HFFc6 (cell line): ENCODE data around the gene ARHGAP10. TPM values are rescaled to one million over a fixed set of nuclear protein-coding genes. Genes with fewer than 3 reads are reported as not detected.

Experiments used
- DNase-seq: peaks from one replicate; pipeline ENCODE4 v3.0.0-alpha.2; 2018
- H3K27ac Mint-ChIP-seq: 2 replicates; pipeline ENCODE4 v1.8.0; 2020; ENCODE audit warnings: mild to moderate bottlenecking, mixed read lengths
- H3K27me3 Mint-ChIP-seq: 2 replicates; pipeline ENCODE4 v1.8.0; 2021; ENCODE audit warnings: mild to moderate bottlenecking, moderate library complexity, mixed read lengths; ENCODE audit not compliant: insufficient read depth
- H3K36me3 Mint-ChIP-seq: 2 replicates; pipeline ENCODE4 v1.8.0; 2021; ENCODE audit warnings: low read depth, mixed read lengths
- H3K4me1 Mint-ChIP-seq: 2 replicates; pipeline ENCODE4 v1.8.0; 2020; ENCODE audit warnings: low read depth, mixed read lengths
- H3K4me3 Mint-ChIP-seq: 2 replicates; pipeline ENCODE4 v1.8.0; 2020; ENCODE audit warnings: mild to moderate bottlenecking, moderate library complexity, mixed read lengths
- H3K9me3 Mint-ChIP-seq: 2 replicates; pipeline ENCODE4 v1.8.0; 2020; ENCODE audit warnings: mild to moderate bottlenecking, mixed read lengths
- CTCF ChIP-seq: fragments of 200-600 bp; sonication (generic); IDR thresholded peaks from 2 replicates; pipeline ENCODE4 v1.5.0; 2021; ENCODE audit warnings: antibody characterized with exemption, mild to moderate bottlenecking
- total RNA-seq, 6 experiments: library from RNA; stranded (reverse); fragmentation: NEBNext Ultra II Directional; extraction: Animal tissue kit (Norgen Biotek cat#: 25700); gene quantifications; 2 replicates in 1 of 6; 3 replicates in 5 of 6; pipeline ENCODE4 v1.2.3, GENCODE V29; 2021

Gene ARHGAP10
- total RNA-seq, 6 experiments from 2014 or later = 31.1 to 37.1 (median 32.3) TPM

DNA sequence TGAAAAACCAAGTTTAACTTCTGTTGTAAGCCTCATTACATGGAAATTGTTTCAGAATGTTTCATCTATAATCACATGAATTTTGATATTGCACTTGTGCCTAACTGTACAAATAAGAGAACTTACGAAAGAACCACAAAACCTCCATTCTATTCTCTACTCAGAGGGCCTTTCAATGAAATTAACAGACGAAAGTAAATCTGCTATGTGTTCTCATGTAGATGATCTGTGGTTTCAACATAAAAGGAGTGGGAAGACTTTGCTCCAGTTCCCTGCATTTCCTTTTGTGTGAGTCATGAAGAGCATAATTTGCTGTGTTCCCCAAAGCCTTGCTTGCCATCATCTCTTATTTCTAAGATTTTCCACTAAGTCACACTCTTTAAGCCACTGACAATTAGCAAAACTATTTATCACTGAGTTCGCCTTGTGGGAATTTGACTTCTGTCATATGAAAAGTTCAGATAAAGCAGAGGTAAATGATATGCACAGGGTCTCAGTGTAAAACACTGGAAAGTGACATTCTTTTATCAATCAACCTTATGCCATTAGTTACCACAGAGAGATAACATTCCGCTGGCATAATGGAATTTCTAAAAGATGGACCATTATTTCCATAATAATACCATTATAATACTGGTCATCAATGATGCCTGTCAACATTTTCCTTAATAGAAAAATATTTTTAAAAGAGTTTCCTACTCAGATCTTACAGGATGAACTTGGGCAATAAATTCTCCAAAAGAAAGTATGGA is 380.5 kb downstream of the ARHGAP10 start:
- Mint-ChIP-seq H3K36me3 (no peaks in the 10 kb centered on the region), H3K27me3 (peaks cover 2% of the 10 kb centered on the region; the same call in 1 of the 2 replicates)

DNA sequence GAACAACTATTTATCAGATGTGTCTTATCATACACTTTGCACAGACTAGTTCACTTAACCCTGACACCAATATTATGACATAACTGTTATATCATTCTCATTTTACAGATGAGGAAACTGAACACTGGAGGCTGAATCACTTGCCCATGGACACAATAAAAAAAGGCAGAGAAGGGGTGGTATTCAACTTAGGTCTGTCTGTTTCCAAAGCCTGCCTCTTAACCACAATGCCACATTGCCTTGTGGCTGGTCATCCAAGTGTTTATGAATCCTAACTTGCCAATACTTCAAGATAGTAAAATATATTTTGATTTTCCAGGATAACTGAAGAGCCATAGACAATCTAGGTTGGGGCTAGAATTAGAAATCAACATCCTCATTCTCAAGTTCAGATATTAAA is 382.5 kb downstream of the ARHGAP10 start:
- Mint-ChIP-seq H3K4me1 (no peaks in the 10 kb centered on the region; the same call in 1 of the 2 replicates), H3K27ac (no peak overlapping the region), H3K4me3 (no peak overlapping the region), H3K9me3 (no peaks in the 10 kb centered on the region), H3K36me3 (no peaks in the 10 kb centered on the region), H3K27me3 (peaks cover 2% of the 10 kb centered on the region)
- TF ChIP-seq CTCF = no peak
- no peak for DNase-seq

More for the DNA sequence above, 380.5 kb downstream of the ARHGAP10 start:
- Mint-ChIP-seq H3K27ac (no peak overlapping the region), H3K4me1 (no peaks in the 10 kb centered on the region; the same call in 1 of the 2 replicates), H3K4me3 (no peak overlapping the region), H3K9me3 (no peaks in the 10 kb centered on the region)
- no peak for TF ChIP-seq CTCF
- DNase-seq = peak; percentile 37

DNA sequence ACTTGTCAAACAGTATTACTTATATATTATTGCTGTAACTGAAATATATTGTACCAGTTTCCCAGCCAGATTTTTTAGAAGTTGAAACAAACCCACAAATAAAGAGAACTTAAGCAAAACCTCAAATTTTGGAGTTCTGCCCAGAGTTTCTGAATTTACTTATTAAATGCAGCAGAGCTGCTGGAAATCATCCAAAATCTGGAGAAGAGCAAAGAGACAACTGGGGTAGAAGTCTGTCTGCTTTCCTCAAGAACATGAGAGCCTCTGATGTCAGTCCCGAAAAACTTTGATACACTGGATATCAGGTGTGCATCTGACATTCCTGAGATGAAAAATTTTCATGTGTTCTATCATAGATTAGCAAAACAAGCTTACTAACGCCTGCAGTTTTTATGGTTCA is 384.4 kb downstream of the ARHGAP10 start:
- DNase-seq = peak; percentile 23
- H3K4me1 Mint-ChIP-seq = no peaks in the 10 kb centered on the region; the same call in 1 of the 2 replicates
- H3K36me3 Mint-ChIP-seq = no peaks in the 10 kb centered on the region
- no peak overlapping the region for H3K27ac Mint-ChIP-seq
- H3K4me3 Mint-ChIP-seq = no peak overlapping the region
- H3K27me3 Mint-ChIP-seq = peaks cover 5% of the 10 kb centered on the region
- H3K9me3 Mint-ChIP-seq = no peaks in the 10 kb centered on the region
- TF ChIP-seq CTCF = no peak

GRCh38 chr4:148116969-148117368 is 385.1 kb downstream of the ARHGAP10 start:
- Mint-ChIP-seq H3K9me3 (no peaks in the 10 kb centered on the region), H3K36me3 (no peaks in the 10 kb centered on the region), H3K27me3 (peaks cover 5% of the 10 kb centered on the region), H3K4me1 (no peaks in the 10 kb centered on the region; the same call in 1 of the 2 replicates), H3K4me3 (no peak overlapping the region), H3K27ac (no peak overlapping the region)
- no peak for TF ChIP-seq CTCF
- no peak for DNase-seq

DNA sequence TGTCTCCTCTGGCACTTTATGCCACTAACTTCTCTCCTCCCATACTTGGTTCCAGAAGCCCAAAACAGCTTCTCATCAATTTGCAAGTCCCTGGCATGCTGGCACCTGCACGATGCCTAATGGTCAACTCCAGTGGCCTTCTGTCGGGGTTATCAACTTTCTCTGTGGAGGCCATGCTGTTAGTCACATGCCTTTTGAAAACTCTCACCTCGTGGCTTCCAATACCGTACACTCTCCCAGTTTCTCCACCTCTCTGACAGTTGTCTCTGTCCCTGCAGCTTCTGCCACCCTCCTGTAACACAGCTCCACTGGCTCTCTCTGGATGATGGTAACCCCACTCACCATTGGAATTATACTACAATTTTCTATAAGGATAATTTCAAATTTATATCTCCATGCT is 386.3 kb downstream of the ARHGAP10 start:
- Mint-ChIP-seq H3K4me1 (no peaks in the 10 kb centered on the region), H3K27ac (no peak overlapping the region), H3K4me3 (no peak overlapping the region), H3K27me3 (peaks cover 5% of the 10 kb centered on the region), H3K36me3 (no peaks in the 10 kb centered on the region), H3K9me3 (peaks cover 4% of the 10 kb centered on the region)
- no peak for TF ChIP-seq CTCF
- no peak for DNase-seq
